ENCODE data around the gene PIBF1.
"Not testable (repeated sequence)": the region's sequence is repeated elsewhere in the genome, so short reads cannot be mapped to it uniquely, and the experiment has no call there.

DNA sequence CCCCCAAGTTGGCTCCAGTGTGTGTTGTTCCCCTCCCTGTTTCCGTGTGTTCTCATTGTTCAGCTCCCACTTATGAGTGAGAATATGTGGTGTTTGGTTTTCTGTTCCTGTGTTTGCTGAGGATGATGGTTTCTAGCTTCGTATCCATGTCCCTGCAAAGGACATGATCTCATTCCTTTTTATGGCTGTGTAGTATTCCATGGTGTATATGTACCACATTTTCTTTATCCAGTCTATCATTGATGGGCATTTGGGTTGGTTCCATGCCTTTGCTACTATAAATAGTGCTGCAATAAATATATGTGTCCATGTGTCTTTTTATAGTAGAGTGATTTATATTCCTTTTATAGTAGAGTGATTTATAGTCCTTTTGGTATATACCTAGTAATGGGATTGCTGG, 63.2 kb downstream of the PIBF1 start:
- TF ChIP-seq, protein P1, sequence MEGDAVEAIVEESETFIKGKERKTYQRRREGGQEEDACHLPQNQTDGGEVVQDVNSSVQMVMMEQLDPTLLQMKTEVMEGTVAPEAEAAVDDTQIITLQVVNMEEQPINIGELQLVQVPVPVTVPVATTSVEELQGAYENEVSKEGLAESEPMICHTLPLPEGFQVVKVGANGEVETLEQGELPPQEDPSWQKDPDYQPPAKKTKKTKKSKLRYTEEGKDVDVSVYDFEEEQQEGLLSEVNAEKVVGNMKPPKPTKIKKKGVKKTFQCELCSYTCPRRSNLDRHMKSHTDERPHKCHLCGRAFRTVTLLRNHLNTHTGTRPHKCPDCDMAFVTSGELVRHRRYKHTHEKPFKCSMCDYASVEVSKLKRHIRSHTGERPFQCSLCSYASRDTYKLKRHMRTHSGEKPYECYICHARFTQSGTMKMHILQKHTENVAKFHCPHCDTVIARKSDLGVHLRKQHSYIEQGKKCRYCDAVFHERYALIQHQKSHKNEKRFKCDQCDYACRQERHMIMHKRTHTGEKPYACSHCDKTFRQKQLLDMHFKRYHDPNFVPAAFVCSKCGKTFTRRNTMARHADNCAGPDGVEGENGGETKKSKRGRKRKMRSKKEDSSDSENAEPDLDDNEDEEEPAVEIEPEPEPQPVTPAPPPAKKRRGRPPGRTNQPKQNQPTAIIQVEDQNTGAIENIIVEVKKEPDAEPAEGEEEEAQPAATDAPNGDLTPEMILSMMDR (IDR thresholded peaks at IDR 0.05), result not testable (repeated sequence)
- TF ChIP-seq POLR2A (IDR thresholded peaks at IDR 0.05), result not testable (repeated sequence)
